ENCODE measurements around the gene ATXN3L.
A peak's percentile ranks its signal among the peaks of the same experiment; 100 is the strongest.

Gene ATXN3L

GRCh38 chrX:13293700-13294099 is 26.2 kb downstream of the ATXN3L start (continued):
- TF ChIP-seq ZNF350 (tag by site-specific recombination; IDR thresholded peaks at IDR 0.05) (no peak), HOXC10 (CRISPR knock-in tag; IDR thresholded peaks at IDR 0.05) (no peak), ZBTB20 (tag by site-specific recombination; IDR thresholded peaks at IDR 0.05) (no peak), ZNF561 (tag by site-specific recombination; IDR thresholded peaks at IDR 0.05; ENCODE audit: borderline replicate concordance) (no peak), OVOL3 (tag by site-specific recombination; IDR thresholded peaks at IDR 0.05) (peak; percentile 17; the same call in 1 of the 2 replicates), ZNF416 (tag by site-specific recombination; IDR thresholded peaks at IDR 0.05) (no peak), ZNF776 (tag by site-specific recombination; IDR thresholded peaks at IDR 0.05; ENCODE audit: borderline replicate concordance) (no peak), ZNF18 (tag by site-specific recombination; IDR thresholded peaks at IDR 0.05) (0 out of 2 replicates have a peak, but pooled peaks have one; percentile 26), ZNF629 (tag by site-specific recombination; IDR thresholded peaks at IDR 0.05) (0 out of 2 replicates have a peak, but pooled peaks have one; percentile 34), ZNF10 (tag by site-specific recombination; IDR thresholded peaks at IDR 0.05) (no peak), ZNF239 (tag by site-specific recombination; IDR thresholded peaks at IDR 0.05) (no peak), OSR2 (tag by site-specific recombination; IDR thresholded peaks at IDR 0.05) (peak; percentile 88), ZNF324 (tag by site-specific recombination; IDR thresholded peaks at IDR 0.05) (no peak), MZF1 (tag by site-specific recombination; IDR thresholded peaks at IDR 0.05; ENCODE audit: borderline replicate concordance) (no peak), KLF16 (tag by site-specific recombination; IDR thresholded peaks at IDR 0.05) (no peak), ZNF174 (tag by site-specific recombination; IDR thresholded peaks at IDR 0.05) (no peak), ZNF555 (tag by site-specific recombination; conservative IDR thresholded peaks at IDR 0.05) (no peak), ZNF658 (tag by site-specific recombination; IDR thresholded peaks at IDR 0.05) (no peak), REPIN1 (tag by site-specific recombination; IDR thresholded peaks at IDR 0.05; ENCODE audit: low read depth) (no peak), ZNF785 (tag by site-specific recombination; IDR thresholded peaks at IDR 0.05) (no peak), ZNF169 (tag by site-specific recombination; IDR thresholded peaks at IDR 0.05) (no peak), ZNF645 (tag by site-specific recombination; IDR thresholded peaks at IDR 0.05) (no peak), HOXA7 (CRISPR knock-in tag; IDR thresholded peaks at IDR 0.05; ENCODE audit: borderline replicate concordance) (no peak), ZNF37A (tag by site-specific recombination; IDR thresholded peaks at IDR 0.05) (no peak), ZNF394 (tag by site-specific recombination; IDR thresholded peaks at IDR 0.05; ENCODE audit: borderline replicate concordance) (no peak), PRDM2 (tag by site-specific recombination; IDR thresholded peaks at IDR 0.05; ENCODE audit: borderline replicate concordance) (no peak), ZNF221 (tag by site-specific recombination; IDR thresholded peaks at IDR 0.05; ENCODE audit: borderline replicate concordance) (no peak), SCRT1 (tag by site-specific recombination; IDR thresholded peaks at IDR 0.05; ENCODE audit: borderline replicate concordance) (no peak), MEIS1 (CRISPR knock-in tag; IDR thresholded peaks at IDR 0.05; ENCODE audit: borderline replicate concordance) (no peak), ZNF623 (tag by site-specific recombination; IDR thresholded peaks at IDR 0.05) (no peak), ZNF610 (tag by site-specific recombination; IDR thresholded peaks at IDR 0.05; ENCODE audit: borderline replicate concordance) (no peak), PBX3 (CRISPR knock-in tag; IDR thresholded peaks at IDR 0.05) (no peak), ZSCAN23 (tag by site-specific recombination; IDR thresholded peaks at IDR 0.05) (no peak), ZNF596 (tag by site-specific recombination; IDR thresholded peaks at IDR 0.05) (no peak)

Data from HEK293 (cell line).